ENCODE data around the gene BCO1. TPM values are rescaled to one million over a fixed set of nuclear protein-coding genes. Genes with fewer than 3 reads are reported as not detected.

BCO1 gene
- total RNA-seq, 2 donors from 2014 or later: not detected

DNA sequence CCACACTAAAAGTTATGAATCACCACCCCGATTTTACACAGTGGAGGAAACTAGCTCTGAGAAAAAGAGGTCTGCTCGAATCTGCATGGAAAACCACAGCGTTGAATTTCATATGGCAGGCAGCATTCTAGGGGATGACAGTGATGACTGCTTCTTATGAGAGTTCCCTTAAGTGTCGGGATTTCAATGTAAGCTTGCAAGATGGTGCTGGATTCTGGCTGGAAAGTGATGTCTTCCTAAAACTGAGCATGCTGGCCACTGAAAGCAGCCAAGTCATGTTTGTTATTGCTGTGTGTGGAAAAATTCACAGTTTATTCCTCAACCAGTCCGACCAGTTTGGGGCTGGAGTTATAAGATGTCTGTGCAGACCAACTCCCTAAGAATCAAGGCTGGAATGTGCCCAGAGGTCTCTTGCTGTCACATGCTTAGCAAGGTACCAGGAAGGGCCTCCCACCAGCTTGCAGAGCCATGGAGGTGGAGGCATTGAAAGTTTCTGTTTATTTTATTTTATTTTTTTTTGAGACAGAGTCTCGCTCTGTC, 39.1 kb downstream of the BCO1 start:
- Histone ChIP-seq H3K4me3 (no peak overlapping the region), H3K27ac (no peak overlapping the region), H3K36me3 (no peaks in the 10 kb centered on the region), H3K27me3 (no peaks in the 10 kb centered on the region), H3K9me3 (no peaks in the 10 kb centered on the region), H3K4me1 (no peaks in the 10 kb centered on the region)
- TF ChIP-seq, protein P1, sequence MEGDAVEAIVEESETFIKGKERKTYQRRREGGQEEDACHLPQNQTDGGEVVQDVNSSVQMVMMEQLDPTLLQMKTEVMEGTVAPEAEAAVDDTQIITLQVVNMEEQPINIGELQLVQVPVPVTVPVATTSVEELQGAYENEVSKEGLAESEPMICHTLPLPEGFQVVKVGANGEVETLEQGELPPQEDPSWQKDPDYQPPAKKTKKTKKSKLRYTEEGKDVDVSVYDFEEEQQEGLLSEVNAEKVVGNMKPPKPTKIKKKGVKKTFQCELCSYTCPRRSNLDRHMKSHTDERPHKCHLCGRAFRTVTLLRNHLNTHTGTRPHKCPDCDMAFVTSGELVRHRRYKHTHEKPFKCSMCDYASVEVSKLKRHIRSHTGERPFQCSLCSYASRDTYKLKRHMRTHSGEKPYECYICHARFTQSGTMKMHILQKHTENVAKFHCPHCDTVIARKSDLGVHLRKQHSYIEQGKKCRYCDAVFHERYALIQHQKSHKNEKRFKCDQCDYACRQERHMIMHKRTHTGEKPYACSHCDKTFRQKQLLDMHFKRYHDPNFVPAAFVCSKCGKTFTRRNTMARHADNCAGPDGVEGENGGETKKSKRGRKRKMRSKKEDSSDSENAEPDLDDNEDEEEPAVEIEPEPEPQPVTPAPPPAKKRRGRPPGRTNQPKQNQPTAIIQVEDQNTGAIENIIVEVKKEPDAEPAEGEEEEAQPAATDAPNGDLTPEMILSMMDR (IDR thresholded peaks at IDR 0.05): no peak
- DNase-seq (ENCODE audit: low spot score): no peak

DNA sequence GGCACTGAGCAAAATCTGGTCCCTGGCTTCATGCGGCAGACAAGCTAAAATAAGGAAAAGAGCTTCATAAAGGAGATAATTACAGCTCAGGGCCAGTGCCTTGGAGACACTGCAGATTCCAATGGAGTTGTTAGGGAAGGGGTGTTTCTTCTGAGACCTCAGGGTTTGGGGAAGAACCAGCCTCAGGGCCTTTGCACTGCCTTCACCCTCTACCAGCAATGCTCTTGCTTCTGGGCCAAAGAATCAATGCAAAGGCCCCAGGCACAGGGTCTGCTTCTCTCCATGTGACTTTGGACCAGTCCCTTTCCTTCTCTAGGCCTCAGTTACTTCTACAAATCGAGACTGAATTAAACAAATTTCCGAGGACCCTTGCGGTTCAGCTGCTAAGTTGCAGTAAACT, 40.0 kb downstream of the BCO1 start:
- Histone ChIP-seq H3K27me3 (no peaks in the 10 kb centered on the region), H3K27ac (no peak overlapping the region), H3K36me3 (no peaks in the 10 kb centered on the region), H3K4me3 (no peak overlapping the region), H3K4me1 (no peaks in the 10 kb centered on the region), H3K9me3 (no peaks in the 10 kb centered on the region)
- no peak for DNase-seq (ENCODE audit: low spot score)
- TF ChIP-seq, protein P1 (IDR thresholded peaks at IDR 0.05): no peak

DNA sequence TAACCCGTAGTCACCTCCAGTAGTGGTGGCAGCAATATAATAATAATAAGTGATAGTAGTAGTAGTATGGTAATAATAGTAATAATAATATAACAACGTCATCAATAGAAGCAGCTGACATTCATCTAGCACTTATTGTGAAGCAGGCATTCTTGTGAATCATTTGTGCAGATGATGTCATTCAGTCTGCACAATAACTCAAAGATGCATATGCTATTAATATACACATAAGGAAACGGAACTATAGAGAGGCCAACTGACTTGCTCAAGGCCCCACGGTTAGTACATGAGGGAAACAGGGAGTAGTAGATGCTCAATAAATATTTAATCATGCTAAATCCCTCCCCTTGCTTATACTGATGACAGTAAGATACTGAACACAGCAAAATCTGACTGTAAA, 40.9 kb downstream of the BCO1 start:
- H3K27ac ChIP-seq: no peak overlapping the region
- TF ChIP-seq, protein P1 (IDR thresholded peaks at IDR 0.05): no peak
- H3K4me1 ChIP-seq: no peaks in the 10 kb centered on the region
- H3K27me3 ChIP-seq: no peaks in the 10 kb centered on the region
- no peaks in the 10 kb centered on the region for H3K9me3 ChIP-seq
- no peak for DNase-seq (ENCODE audit: low spot score)
- no peaks in the 10 kb centered on the region for H3K36me3 ChIP-seq
- H3K4me3 ChIP-seq: no peak overlapping the region

DNA sequence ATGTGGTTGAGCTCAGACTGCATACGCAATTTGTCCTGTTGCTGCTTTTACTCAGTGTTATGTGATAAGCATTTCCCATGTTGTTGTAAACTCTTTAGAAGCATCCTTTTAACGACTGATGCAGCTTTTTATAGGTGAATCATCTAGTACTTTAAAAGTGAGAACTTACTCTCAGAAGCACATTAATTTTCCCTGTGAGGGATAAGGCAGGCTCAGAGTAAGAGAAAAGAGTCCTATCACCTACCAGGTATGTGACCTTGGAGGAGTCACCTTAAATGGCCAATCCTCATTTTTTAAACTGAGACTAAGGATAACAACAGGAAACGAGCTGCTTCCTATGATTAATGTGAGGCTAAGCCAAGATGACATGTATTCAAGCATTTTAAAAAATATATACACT, 41.9 kb downstream of the BCO1 start:
- Histone ChIP-seq H3K4me1 (no peaks in the 10 kb centered on the region), H3K27me3 (no peaks in the 10 kb centered on the region), H3K9me3 (no peaks in the 10 kb centered on the region), H3K36me3 (no peaks in the 10 kb centered on the region), H3K27ac (no peak overlapping the region), H3K4me3 (no peak overlapping the region)
- TF ChIP-seq, protein P1 (IDR thresholded peaks at IDR 0.05): no peak
- DNase-seq (ENCODE audit: low spot score): no peak

DNA sequence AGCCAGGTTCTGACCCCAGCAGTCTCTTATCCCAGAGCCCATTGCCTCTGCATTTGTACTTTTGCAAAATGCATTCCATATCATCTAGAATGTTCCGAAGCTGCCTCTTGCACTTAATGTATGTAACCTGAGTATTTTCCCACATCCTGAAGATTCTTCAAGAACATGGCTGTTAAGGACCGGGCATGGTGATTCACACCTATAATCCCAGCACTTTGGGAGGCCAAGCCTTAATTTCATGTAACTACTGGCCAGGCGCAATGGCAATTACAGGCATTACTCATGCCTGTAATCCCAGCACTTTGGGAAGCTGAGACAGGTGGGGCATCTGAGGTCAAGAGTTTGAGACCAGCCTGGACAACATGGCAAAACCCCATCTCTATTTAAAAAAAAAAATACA, 44.6 kb downstream of the BCO1 start:
- Histone ChIP-seq H3K9me3 (no peaks in the 10 kb centered on the region), H3K4me3 (no peak overlapping the region), H3K27ac (no peak overlapping the region), H3K27me3 (no peaks in the 10 kb centered on the region), H3K36me3 (no peaks in the 10 kb centered on the region), H3K4me1 (no peaks in the 10 kb centered on the region)
- TF ChIP-seq, protein P1 (IDR thresholded peaks at IDR 0.05): no peak
- no peak for DNase-seq (ENCODE audit: low spot score)

DNA sequence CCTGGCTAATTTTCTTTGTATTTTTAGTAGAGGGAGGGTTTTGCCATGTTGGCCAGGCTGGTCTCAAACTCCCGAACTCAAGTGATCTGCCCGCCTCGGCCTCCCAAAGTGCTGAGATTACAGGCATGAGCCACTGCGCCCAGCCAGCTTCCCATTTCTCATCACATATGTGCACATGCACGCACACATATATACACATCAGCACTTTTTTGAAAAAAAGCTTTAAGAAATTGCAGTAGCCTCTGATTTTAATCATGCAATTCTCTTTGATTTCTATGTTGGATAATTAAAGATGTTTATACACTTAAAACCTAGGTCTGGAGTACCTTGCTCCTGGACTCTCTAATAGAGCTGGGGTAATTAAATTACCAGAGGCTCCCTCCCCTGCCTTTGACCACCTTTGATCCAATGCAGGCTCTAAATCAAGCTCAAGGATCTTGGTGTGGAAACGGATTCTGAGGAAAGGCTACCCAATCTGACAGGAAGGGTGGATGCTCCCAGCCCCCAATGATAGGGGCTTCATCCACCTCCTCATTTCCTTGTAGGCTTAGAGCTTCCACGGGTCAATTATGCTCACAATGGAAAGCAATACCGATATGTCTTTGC, 46.6 kb downstream of the BCO1 start:
- Histone ChIP-seq H3K9me3 (no peaks in the 10 kb centered on the region), H3K4me1 (no peaks in the 10 kb centered on the region), H3K4me3 (no peak overlapping the region), H3K36me3 (no peaks in the 10 kb centered on the region), H3K27me3 (no peaks in the 10 kb centered on the region), H3K27ac (no peak overlapping the region)
- TF ChIP-seq, protein P1 (IDR thresholded peaks at IDR 0.05): no peak
- DNase-seq (ENCODE audit: low spot score): no peak
